ENCODE measurements around the gene TNRC6A.

DNA sequence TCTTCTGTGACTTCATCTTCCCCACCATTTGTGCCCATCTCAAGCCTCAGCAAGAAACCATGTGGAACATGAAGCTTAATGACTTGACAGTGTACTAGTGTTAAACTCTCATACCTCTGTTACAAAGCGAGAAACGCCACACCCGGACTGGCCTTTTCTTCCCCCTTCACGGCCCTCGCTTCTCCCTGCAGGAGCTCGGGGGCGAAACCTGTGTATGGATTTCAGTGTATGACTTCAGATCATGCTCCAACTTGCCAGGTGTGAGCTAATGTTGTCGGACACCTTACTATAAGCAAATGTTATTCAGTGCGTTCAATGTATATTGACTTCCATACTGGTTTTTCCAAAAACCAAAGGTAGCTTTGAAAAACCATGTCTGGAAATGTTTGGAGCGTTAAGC, 96.2 kb downstream of the TNRC6A start:
- TF ChIP-seq, protein P1, sequence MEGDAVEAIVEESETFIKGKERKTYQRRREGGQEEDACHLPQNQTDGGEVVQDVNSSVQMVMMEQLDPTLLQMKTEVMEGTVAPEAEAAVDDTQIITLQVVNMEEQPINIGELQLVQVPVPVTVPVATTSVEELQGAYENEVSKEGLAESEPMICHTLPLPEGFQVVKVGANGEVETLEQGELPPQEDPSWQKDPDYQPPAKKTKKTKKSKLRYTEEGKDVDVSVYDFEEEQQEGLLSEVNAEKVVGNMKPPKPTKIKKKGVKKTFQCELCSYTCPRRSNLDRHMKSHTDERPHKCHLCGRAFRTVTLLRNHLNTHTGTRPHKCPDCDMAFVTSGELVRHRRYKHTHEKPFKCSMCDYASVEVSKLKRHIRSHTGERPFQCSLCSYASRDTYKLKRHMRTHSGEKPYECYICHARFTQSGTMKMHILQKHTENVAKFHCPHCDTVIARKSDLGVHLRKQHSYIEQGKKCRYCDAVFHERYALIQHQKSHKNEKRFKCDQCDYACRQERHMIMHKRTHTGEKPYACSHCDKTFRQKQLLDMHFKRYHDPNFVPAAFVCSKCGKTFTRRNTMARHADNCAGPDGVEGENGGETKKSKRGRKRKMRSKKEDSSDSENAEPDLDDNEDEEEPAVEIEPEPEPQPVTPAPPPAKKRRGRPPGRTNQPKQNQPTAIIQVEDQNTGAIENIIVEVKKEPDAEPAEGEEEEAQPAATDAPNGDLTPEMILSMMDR (conservative IDR thresholded peaks at IDR 0.05; ENCODE audit: low read length) = no peak
- TF ChIP-seq EZH2phosphoT487 (IDR thresholded peaks at IDR 0.05; ENCODE audit: borderline replicate concordance, low read depth, low read length) = no peak

All from OCI-LY7 (cell line).